Karpas-422 (cell line): ENCODE measurements around the gene CCNYL1. TPM values are rescaled to one million over a fixed set of nuclear protein-coding genes. Genes with fewer than 3 reads are reported as not detected.
"Not testable (repeated sequence)": the region's sequence is repeated elsewhere in the genome, so short reads cannot be mapped to it uniquely, and the experiment has no call there.

Experiments
- DNase-seq: peaks from one replicate; pipeline ENCODE4 v3.0.0-alpha.2; 2015
- H2AFZ ChIP-seq: fragments of 200-600 bp; sonication (generic); 2 replicates; pipeline ENCODE4 v1.6.1; 2014; ENCODE audit warnings: antibody characterized with exemption, low read length, mixed read lengths
- H3K27ac ChIP-seq: fragments of 200-600 bp; sonication (generic); 2 replicates; pipeline ENCODE4 v1.5.1; 2014; ENCODE audit warnings: mild to moderate bottlenecking, low read length, moderate library complexity
- H3K27me3 ChIP-seq: fragments of 200-600 bp; sonication (generic); 2 replicates; pipeline ENCODE4 v1.6.1; 2014; ENCODE audit warnings: low read length, mixed read lengths
- H3K36me3 ChIP-seq: fragments of 200-600 bp; sonication (generic); 2 replicates; pipeline ENCODE4 v1.6.1; 2014; ENCODE audit warnings: low read length, mixed read lengths; ENCODE audit not compliant: insufficient read depth
- H3K4me1 ChIP-seq: fragments of 200-600 bp; sonication (generic); 2 replicates; pipeline ENCODE4 v1.6.1; 2014; ENCODE audit warnings: mild to moderate bottlenecking, low read length, mixed read lengths
- H3K4me2 ChIP-seq: fragments of 200-600 bp; sonication (generic); 2 replicates; pipeline ENCODE4 v1.6.1; 2014; ENCODE audit warnings: low read length, low read depth, mild to moderate bottlenecking; ENCODE audit not compliant: poor library complexity, severe bottlenecking
- H3K4me3 ChIP-seq: fragments of 200-600 bp; sonication (generic); 2 replicates; pipeline ENCODE4 v1.5.1; 2014; ENCODE audit warnings: mild to moderate bottlenecking, antibody characterized with exemption, low read length, mixed read lengths
- H3K79me2 ChIP-seq: fragments of 200-600 bp; sonication (generic); 2 replicates; pipeline ENCODE4 v1.6.1; 2014; ENCODE audit warnings: mild to moderate bottlenecking, low read length, mixed read lengths
- H3K9ac ChIP-seq: fragments of 200-600 bp; sonication (generic); 2 replicates; pipeline ENCODE4 v1.6.0; 2014; ENCODE audit warnings: low read length
- H3K9me2 ChIP-seq: fragments of 200-600 bp; sonication (generic), shearing (Covaris generic); replicated peaks from 2 replicates; pipeline ENCODE4 v1.6.0; 2014; ENCODE audit warnings: mild to moderate bottlenecking, low read length, moderate library complexity; ENCODE audit not compliant: insufficient read depth
- H3K9me3 ChIP-seq: fragments of 300-700, 200-600 bp; sonication (generic); 2 replicates; pipeline ENCODE4 v1.6.1; 2014; ENCODE audit warnings: low read length, mixed read lengths
- H4K20me1 ChIP-seq: fragments of 200-600 bp; sonication (generic); 2 replicates; pipeline ENCODE4 v1.6.1; 2014; ENCODE audit warnings: mild to moderate bottlenecking, antibody characterized with exemption, low read length, low read depth; ENCODE audit not compliant: insufficient read depth
- total RNA-seq: library from RNA; depleted of rRNA; stranded (reverse); fragments of >200 nt; shearing (Covaris generic); gene quantifications from 2 replicates; pipeline ENCODE4 v1.2.3, GENCODE V29; 2014; ENCODE audit warnings: low replicate concordance

The CCNYL1 gene
- total RNA-seq, 1 experiment from 2014 or later = 30.5 TPM

DNA sequence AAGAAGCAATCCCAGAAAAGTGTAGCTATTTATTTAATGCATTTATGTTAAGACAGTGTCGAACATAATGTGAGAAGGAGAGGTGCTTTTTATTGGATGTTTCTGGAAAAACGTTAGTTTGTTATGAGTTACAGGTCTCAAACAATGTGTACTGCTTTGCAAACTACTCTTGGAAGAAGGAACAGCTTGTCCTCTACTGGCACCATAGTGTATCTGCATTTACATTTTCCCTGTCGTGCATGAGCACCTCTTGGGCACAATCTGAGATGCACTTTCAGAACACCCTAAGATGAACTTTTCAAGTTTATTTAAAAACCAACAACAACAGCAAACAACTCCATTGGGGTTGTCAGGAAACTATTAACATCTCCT lies 22.8 kb downstream of the CCNYL1 start:
- Histone ChIP-seq H3K9me2 (no peaks in the 10 kb centered on the region), H3K36me3 (peaks cover 23% of the 10 kb centered on the region; the same call in 1 of the 2 replicates), H3K4me1 (peaks cover 35% of the 10 kb centered on the region), H3K4me2 (no peak overlapping the region), H3K79me2 (peaks cover 24% of the 10 kb centered on the region), H4K20me1 (no peaks in the 10 kb centered on the region), H3K9ac (no peak overlapping the region), H3K4me3 (no peak overlapping the region), H3K9me3 (no peaks in the 10 kb centered on the region), H2AFZ (no peak overlapping the region), H3K27ac (no peak overlapping the region), H3K27me3 (no peaks in the 10 kb centered on the region)
- DNase-seq = no peak

DNA sequence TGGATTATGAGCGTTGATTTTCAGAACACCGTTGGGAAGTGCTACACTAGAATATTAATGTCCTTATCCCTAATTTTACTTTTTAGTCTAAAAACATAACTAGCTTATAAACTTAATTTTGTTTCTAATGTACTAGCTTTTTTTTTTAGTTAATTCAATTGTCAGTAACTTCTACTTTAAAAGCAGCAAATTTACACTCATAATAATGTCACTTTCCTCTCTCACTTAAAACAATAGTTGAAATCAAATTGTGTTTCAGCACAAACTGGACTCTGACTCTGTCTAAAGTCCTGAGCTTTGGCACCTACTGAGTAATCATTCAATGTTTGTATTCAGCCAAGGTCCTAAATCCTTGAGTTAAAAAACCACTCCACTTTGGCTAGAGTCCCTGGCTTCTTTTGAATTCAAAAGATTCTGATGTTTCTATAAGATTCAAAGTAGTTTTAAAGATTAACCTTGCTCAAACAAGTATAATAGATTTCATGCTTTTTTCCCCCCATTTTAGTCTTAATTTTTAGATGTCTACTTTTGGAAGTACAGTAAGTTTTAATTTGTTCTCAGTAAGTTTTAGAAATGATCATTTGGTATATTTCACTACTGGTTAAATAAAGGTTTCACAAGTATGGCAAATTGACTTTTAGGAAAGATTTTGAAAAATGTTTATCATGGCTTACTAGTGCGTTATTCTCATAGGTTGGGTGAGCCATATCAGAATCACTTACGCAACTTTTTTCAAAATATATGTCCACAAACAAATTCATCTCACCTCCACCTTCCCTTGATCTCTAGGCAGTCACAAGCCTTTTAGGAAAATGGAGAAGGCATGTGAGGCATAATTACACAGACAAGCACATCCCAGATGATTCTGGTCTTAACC lies 23.4 kb downstream of the CCNYL1 start:
- no peaks in the 10 kb centered on the region for H3K9me3 ChIP-seq
- no peak overlapping the region for H3K4me3 ChIP-seq
- peaks cover 20% of the 10 kb centered on the region; the same call in 1 of the 2 replicates for H3K36me3 ChIP-seq
- H2AFZ ChIP-seq = no peak overlapping the region
- peaks cover 18% of the 10 kb centered on the region for H3K79me2 ChIP-seq
- H3K9me2 ChIP-seq = no peaks in the 10 kb centered on the region
- H3K9ac ChIP-seq = no peak overlapping the region
- DNase-seq = no peak
- no peak overlapping the region for H3K27ac ChIP-seq
- H3K4me2 ChIP-seq = no peak overlapping the region
- H3K27me3 ChIP-seq = no peaks in the 10 kb centered on the region
- H3K4me1 ChIP-seq = peaks cover 35% of the 10 kb centered on the region
- H4K20me1 ChIP-seq = no peaks in the 10 kb centered on the region

DNA sequence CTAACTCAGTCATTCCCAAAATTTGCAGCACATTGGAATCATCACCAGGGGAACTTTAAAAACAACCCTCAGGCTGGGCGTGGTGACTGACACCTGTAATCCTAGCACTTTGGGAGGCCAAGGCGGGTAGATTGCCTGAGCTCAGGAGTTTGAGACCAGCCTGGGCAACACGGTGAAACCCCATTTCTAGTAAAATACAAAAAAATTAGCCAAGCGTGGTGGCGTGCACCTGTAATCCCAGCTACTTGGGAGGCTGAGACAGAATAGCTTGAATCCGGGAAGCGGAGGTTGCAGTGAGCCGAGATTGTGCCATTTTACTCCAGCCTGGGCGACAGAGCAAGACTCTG lies 24.0 kb downstream of the CCNYL1 start:
- H3K9ac ChIP-seq, H2AFZ ChIP-seq, H3K4me2 ChIP-seq, H3K27ac ChIP-seq, H3K9me3 ChIP-seq, H3K9me2 ChIP-seq, H3K4me3 ChIP-seq, DNase-seq, H4K20me1 ChIP-seq, H3K27me3 ChIP-seq: not testable (repeated sequence)
- H3K4me1 ChIP-seq = peaks cover 35% of the 10 kb centered on the region
- peaks cover 13% of the 10 kb centered on the region for H3K79me2 ChIP-seq
- peaks cover 16% of the 10 kb centered on the region; the same call in 1 of the 2 replicates for H3K36me3 ChIP-seq

DNA sequence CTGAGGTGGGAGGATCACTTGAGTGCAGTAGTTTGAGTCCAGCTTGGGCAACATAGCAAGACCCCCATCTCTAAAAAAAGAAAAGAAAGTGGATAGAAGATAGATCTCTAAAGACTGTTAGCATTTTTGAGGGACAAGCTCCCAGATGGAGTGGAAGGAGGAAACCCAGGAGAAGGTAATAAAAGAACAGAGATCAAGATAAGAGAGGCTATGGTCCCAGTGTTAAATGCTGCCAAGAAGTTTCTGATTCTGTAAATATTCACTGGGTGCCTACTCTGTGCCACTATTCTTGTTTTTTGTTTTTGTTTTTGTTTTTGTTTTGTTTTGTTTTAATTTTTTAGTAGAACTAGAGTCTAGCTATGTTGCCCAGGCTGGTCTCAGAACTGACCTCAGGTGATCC lies 32.1 kb downstream of the CCNYL1 start:
- no peaks in the 10 kb centered on the region for H3K9me3 ChIP-seq
- H3K4me2 ChIP-seq = no peak overlapping the region
- DNase-seq = no peak
- H3K36me3 ChIP-seq = peaks cover 14% of the 10 kb centered on the region; the same call in 1 of the 2 replicates
- H3K27me3 ChIP-seq = no peaks in the 10 kb centered on the region
- H2AFZ ChIP-seq = no peak overlapping the region
- no peak overlapping the region for H3K4me3 ChIP-seq
- H4K20me1 ChIP-seq = no peaks in the 10 kb centered on the region
- no peaks in the 10 kb centered on the region for H3K9me2 ChIP-seq
- peaks cover 3% of the 10 kb centered on the region for H3K4me1 ChIP-seq
- H3K9ac ChIP-seq = no peak overlapping the region
- no peak overlapping the region for H3K27ac ChIP-seq
- no peaks in the 10 kb centered on the region for H3K79me2 ChIP-seq

DNA sequence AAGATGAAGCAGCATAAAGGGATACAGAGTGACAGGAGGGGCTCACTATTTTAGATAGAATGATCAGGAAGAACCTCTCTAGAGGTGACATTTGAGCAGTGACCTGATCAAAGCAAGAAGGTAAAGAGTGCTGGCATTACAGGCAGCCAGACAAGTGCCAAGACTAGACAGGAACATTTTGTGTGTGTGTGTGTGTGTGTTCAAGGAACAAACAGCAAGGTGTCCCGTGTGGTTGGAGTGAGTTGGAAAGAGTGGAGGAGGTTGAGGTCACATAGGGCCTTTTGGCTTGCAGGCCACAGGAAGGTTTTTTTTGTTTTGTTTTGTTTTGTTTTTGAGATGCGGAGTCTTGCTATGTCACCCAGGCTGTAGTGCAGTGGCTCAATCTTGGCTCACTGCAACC lies 32.6 kb downstream of the CCNYL1 start:
- H3K9ac ChIP-seq = no peak overlapping the region
- no peaks in the 10 kb centered on the region for H3K27me3 ChIP-seq

DNA sequence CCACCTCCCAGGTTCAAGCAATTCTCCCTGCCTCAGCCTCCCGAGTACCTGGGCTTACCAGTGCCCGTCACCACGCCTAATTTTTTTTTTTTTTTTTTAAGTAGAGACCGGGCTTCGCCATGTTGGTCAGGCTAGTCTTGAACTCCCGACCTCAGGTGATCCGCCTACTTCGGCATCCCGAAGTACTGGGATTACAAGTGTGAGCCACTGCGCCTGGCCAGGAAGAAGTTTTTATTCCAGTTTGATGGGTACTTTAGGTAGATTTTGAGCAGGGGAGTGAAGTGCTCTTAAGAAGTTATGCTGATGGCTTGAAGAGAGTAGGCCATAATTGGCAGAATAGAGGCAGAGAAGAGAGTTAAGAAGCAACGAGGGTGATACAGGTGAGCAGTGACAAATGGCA lies 33.0 kb downstream of the CCNYL1 start:
- H3K79me2 ChIP-seq = no peaks in the 10 kb centered on the region
- no peak overlapping the region for H2AFZ ChIP-seq
- H3K4me3 ChIP-seq = no peak overlapping the region
- no peak overlapping the region for H3K4me2 ChIP-seq
- no peaks in the 10 kb centered on the region for H3K27me3 ChIP-seq
- H3K27ac ChIP-seq = no peak overlapping the region
- no peaks in the 10 kb centered on the region for H3K9me2 ChIP-seq
- peaks cover 14% of the 10 kb centered on the region; the same call in 1 of the 2 replicates for H3K36me3 ChIP-seq
- peaks cover 3% of the 10 kb centered on the region for H3K4me1 ChIP-seq
- H3K9ac ChIP-seq = no peak overlapping the region
- no peaks in the 10 kb centered on the region for H3K9me3 ChIP-seq
- DNase-seq = no peak
- no peaks in the 10 kb centered on the region for H4K20me1 ChIP-seq

More for the DNA sequence above, 32.6 kb downstream of the CCNYL1 start:
- Histone ChIP-seq H3K9me3 (no peaks in the 10 kb centered on the region), H4K20me1 (no peaks in the 10 kb centered on the region), H3K79me2 (no peaks in the 10 kb centered on the region), H2AFZ (no peak overlapping the region), H3K27ac (no peak overlapping the region), H3K36me3 (peaks cover 14% of the 10 kb centered on the region; the same call in 1 of the 2 replicates), H3K9me2 (no peaks in the 10 kb centered on the region), H3K4me1 (peaks cover 3% of the 10 kb centered on the region), H3K4me3 (no peak overlapping the region), H3K4me2 (no peak overlapping the region)
- no peak for DNase-seq

DNA sequence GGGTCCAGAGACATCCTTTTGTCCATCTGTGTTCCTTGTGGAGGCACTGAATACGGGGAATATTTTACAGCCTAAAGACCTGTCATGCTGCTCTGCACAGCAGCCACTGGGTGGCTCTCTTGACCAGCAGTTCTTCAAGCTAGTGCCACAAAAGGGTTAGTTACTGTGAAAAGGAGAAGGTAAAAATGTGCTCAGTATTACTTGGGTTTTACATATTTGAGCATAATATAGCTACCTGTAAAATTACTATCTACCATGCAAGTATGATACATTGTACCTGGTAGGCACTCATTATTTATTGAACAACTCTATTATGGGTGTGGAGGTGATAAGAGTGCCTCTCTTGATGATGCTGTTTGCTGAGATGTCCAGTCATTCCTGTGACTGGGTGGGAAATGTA lies 34.7 kb downstream of the CCNYL1 start:
- Histone ChIP-seq H3K27me3 (no peaks in the 10 kb centered on the region), H3K36me3 (peaks cover 14% of the 10 kb centered on the region; the same call in 1 of the 2 replicates), H4K20me1 (no peaks in the 10 kb centered on the region), H3K9me2 (no peaks in the 10 kb centered on the region), H3K27ac (no peak overlapping the region), H3K79me2 (no peaks in the 10 kb centered on the region), H3K4me2 (no peak overlapping the region), H3K9me3 (no peaks in the 10 kb centered on the region), H3K9ac (no peak overlapping the region), H2AFZ (no peak overlapping the region), H3K4me1 (peaks cover 3% of the 10 kb centered on the region), H3K4me3 (no peak overlapping the region)
- DNase-seq = peak; percentile 86

DNA sequence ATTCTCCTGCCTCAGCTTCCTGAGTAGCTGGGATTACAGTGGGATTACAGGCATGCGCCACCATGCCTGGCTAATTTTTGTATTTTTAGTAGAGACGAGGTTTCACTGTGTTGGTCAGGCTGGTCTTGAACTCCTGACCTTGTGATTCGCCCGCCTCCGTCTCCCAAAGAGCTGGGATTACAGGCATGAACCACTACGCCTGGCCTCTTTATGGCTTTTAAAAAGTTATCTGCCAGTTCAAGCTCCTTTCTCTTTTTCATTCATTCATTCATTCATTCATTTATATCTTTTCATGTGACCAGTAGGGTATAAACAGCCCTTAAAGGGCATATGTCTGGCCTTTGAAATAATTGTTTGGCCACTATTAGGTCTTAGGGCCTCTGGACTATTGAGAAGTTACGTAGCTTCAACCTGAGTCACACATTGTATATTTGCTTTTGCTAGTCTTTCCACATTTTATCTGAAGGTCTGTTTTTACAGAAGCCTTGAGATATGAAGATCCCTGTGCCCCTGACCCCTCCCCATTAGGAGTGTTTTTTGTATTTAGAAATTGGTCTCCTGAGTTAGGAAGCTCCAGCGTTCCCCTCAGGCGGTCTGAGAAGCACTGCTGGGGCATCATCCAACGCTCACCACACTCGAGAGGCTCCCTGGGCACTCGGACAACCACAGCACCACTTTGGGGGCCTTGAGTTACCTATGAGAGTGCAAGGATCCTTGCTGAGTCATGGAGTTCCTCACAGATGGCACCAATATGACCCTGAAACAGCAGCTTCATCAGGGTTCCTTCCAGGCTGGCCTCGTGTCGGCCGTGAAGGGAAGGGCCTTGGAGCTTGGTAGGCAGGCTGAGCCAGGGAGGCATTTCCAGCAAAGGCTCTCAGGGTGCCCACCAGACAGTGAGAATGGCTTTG lies 36.5 kb downstream of the CCNYL1 start:
- no peak overlapping the region for H3K4me2 ChIP-seq
- no peak for DNase-seq

More for the DNA sequence above, 36.5 kb downstream of the CCNYL1 start:
- Histone ChIP-seq H3K4me3 (no peak overlapping the region), H3K9ac (no peak overlapping the region), H3K9me2 (no peaks in the 10 kb centered on the region), H3K27ac (no peak overlapping the region), H3K4me1 (peaks cover 3% of the 10 kb centered on the region), H2AFZ (no peak overlapping the region), H4K20me1 (no peaks in the 10 kb centered on the region), H3K36me3 (peaks cover 5% of the 10 kb centered on the region; the same call in 1 of the 2 replicates), H3K27me3 (no peaks in the 10 kb centered on the region), H3K9me3 (no peaks in the 10 kb centered on the region), H3K79me2 (no peaks in the 10 kb centered on the region)
